HepG2 (cell line): ENCODE results near the gene AKAP6. TPM values are rescaled to one million over a fixed set of nuclear protein-coding genes. Genes with fewer than 3 reads are reported as not detected.

Experiments used
- ATAC-seq: fragments of 200-7000 bp; cut with Tn5 transposase; 3 replicates; pipeline ENCODE4 v1.9.1; 2020; ENCODE audit warnings: mild to moderate bottlenecking, moderate library complexity
- BruUV-seq: library from RNA; stranded (reverse); fragments of 400-500 nt; replicated peaks from 2 replicates; lab custom pipeline; 2021; lab: Mats Ljungman, UMichigan
- CTCF ChIA-PET: fragments of 300-600 bp; formaldehyde crosslinking; extraction: SDS; loops from one replicate; lab custom pipeline; 2021; ENCODE audit warnings: low total read pairs, inconsistent platforms, low intra/inter-chr PET ratio; lab: Yijun Ruan, JAX
- POLR2A ChIA-PET: fragments of 350-600 bp; sonication (Branson Sonifier 250); formaldehyde crosslinking; loops from one replicate; lab custom pipeline; 2020; ENCODE audit warnings: antibody characterized with exemption, inconsistent platforms; lab: Yijun Ruan, JAX
- DNase-seq: peaks from one replicate; pipeline ENCODE4 v3.0.0-alpha.2; 2015; ENCODE audit warnings: low spot score
- FAIRE-seq: peaks from 3 replicates; lab custom pipeline; 2011; peaks lifted over from hg19 to GRCh38; lab: Jason Lieb, UNC
- H2AFZ ChIP-seq: one replicate; pipeline ENCODE4 v1.6.1; 2011; ENCODE audit warnings: low read length, inconsistent platforms
- H3K27ac ChIP-seq: fragments of 300-600 bp; 3 replicates; pipeline ENCODE4 v1.8.0; 2011; ENCODE audit warnings: mixed run types, mild to moderate bottlenecking, mixed read lengths, low read length, inconsistent platforms; ENCODE audit not compliant: insufficient read depth; ENCODE audit errors: extremely low read length
- H3K27me3 ChIP-seq, 2 experiments: fragments of 200-600 bp in 1 of 2; 2 replicates in 1 of 2; 3 replicates in 1 of 2; pipeline versions ENCODE4 v1.6.0 to v1.8.0; 2011; ENCODE audit warnings: low read length in 2 of 2, mild to moderate bottlenecking in 2 of 2, moderate library complexity in 2 of 2, inconsistent platforms in 1 of 2; ENCODE audit not compliant: insufficient read depth in 2 of 2, control insufficient read depth in 1 of 2
- H3K36me3 ChIP-seq, 2 experiments: fragments of 200-600 bp in 1 of 2; replicated peaks in 1 of 2; 2 replicates in 1 of 2; 3 replicates in 1 of 2; pipeline versions ENCODE4 v1.5.1 to v1.8.0; 2011; ENCODE audit warnings: low read length in 2 of 2, inconsistent platforms in 1 of 2; ENCODE audit not compliant: insufficient read depth in 2 of 2, control insufficient read depth in 1 of 2
- H3K4me1 ChIP-seq: 2 replicates; pipeline ENCODE4 v1.5.1; 2012; ENCODE audit warnings: low read length, inconsistent platforms; ENCODE audit not compliant: insufficient read depth
- H3K4me2 ChIP-seq: 2 replicates; pipeline ENCODE4 v1.6.0; 2011; ENCODE audit warnings: low read depth, low read length, inconsistent platforms
- H3K4me3 ChIP-seq, 3 experiments: fragments of 200-600 bp in 1 of 3; sonication (generic), shearing (Covaris generic) in 1 of 3; replicated peaks in 1 of 3; 2 replicates each; pipeline ENCODE4 v1.5.1; 2011 to 2016; ENCODE audit warnings: low read length in 3 of 3, inconsistent platforms in 2 of 3, low read depth in 2 of 3, mild to moderate bottlenecking in 2 of 3, control low read depth in 1 of 3, mixed read lengths in 1 of 3; ENCODE audit not compliant: insufficient read depth in 1 of 3
- H3K79me2 ChIP-seq: one replicate; pipeline ENCODE4 v1.6.1; 2011; ENCODE audit warnings: low read length, inconsistent platforms; ENCODE audit not compliant: insufficient read depth
- H3K9ac ChIP-seq: 2 replicates; pipeline ENCODE4 v1.6.0; 2011; ENCODE audit warnings: mild to moderate bottlenecking, low read depth, low read length, inconsistent platforms; ENCODE audit not compliant: insufficient read depth
- H3K9me3 ChIP-seq: 2 replicates; pipeline ENCODE4 v1.5.1; 2012; ENCODE audit warnings: mild to moderate bottlenecking, low read length
- H4K20me1 ChIP-seq: 2 replicates; pipeline ENCODE4 v1.6.0; 2011; ENCODE audit warnings: inconsistent platforms, mild to moderate bottlenecking, low read length, moderate library complexity; ENCODE audit not compliant: insufficient read depth
- CBX1 ChIP-seq: IDR thresholded peaks from one replicate; pipeline ENCODE4 v1.6.1; 2016; ENCODE audit warnings: antibody characterized with exemption, low read depth
- KDM4B ChIP-seq: sonication (generic); formaldehyde crosslinking; IDR thresholded peaks from 2 replicates; pipeline ENCODE4 v1.4.0; 2020; ENCODE audit warnings: missing genetic modification reagents
- MTA3 ChIP-seq: sonication (generic); formaldehyde crosslinking; IDR thresholded peaks from 2 replicates; pipeline ENCODE4 v1.4.0; 2020; ENCODE audit warnings: missing genetic modification reagents
- RBAK ChIP-seq: sonication (generic); formaldehyde crosslinking; IDR thresholded peaks from 2 replicates; pipeline ENCODE4 v1.5.1; 2020; ENCODE audit warnings: mild to moderate bottlenecking, missing genetic modification reagents
- RBM22 ChIP-seq: fragments of 200-400 bp; formaldehyde crosslinking; optimal IDR thresholded peaks from 2 replicates; pipeline ENCODE3; 2017; ENCODE audit warnings: mild to moderate bottlenecking, low read length, moderate library complexity
- SATB2 ChIP-seq: sonication (generic); formaldehyde crosslinking; IDR thresholded peaks from 2 replicates; pipeline ENCODE4 v1.5.0; 2020; ENCODE audit warnings: missing genetic modification reagents
- TEAD2 ChIP-seq: sonication (generic); formaldehyde crosslinking; IDR thresholded peaks from 2 replicates; pipeline ENCODE4 v1.9.0; 2021; ENCODE audit warnings: missing genetic modification reagents
- TP53 ChIP-seq: sonication (generic); formaldehyde crosslinking; conservative IDR thresholded peaks from 2 replicates; pipeline ENCODE4 v1.4.0; 2020; ENCODE audit warnings: missing genetic modification reagents
- ZMYM2 ChIP-seq: sonication (generic); formaldehyde crosslinking; IDR thresholded peaks from 2 replicates; pipeline ENCODE4 v1.8.0; 2022; ENCODE audit warnings: mild to moderate bottlenecking, missing genetic modification reagents
- ZMYM3 ChIP-seq: sonication (generic); formaldehyde crosslinking; IDR thresholded peaks from 2 replicates; pipeline ENCODE4 v1.5.1; 2020; ENCODE audit warnings: mild to moderate bottlenecking, missing genetic modification reagents
- ZNF329 ChIP-seq: sonication (generic); formaldehyde crosslinking; IDR thresholded peaks from 2 replicates; pipeline ENCODE4 v1.9.0; 2021; ENCODE audit warnings: low read depth, mild to moderate bottlenecking, missing genetic modification reagents
- ZNF556 ChIP-seq: sonication (generic); formaldehyde crosslinking; IDR thresholded peaks from 2 replicates; pipeline ENCODE4 v1.4.0; 2020; ENCODE audit warnings: mild to moderate bottlenecking, missing genetic modification reagents, borderline replicate concordance
- ZNF780A ChIP-seq: sonication (generic); formaldehyde crosslinking; IDR thresholded peaks from 2 replicates; pipeline ENCODE4 v1.8.0; 2022; ENCODE audit warnings: mild to moderate bottlenecking, missing genetic modification reagents, moderate library complexity
- ZZZ3 ChIP-seq: sonication (generic); formaldehyde crosslinking; IDR thresholded peaks from 2 replicates; pipeline ENCODE4 v1.4.0; 2020; ENCODE audit warnings: missing genetic modification reagents, mild to moderate bottlenecking, borderline replicate concordance
- WGBS: methylation state at CpG from one replicate; pipeline ENCODE4 v1.1.6; 2017; ENCODE audit warnings: low lambda C conversion rate; 5-methylcytosine and 5-hydroxymethylcytosine counted together
- in situ Hi-C: cut with HindIII; loops from 2 replicates; pipeline ENCODE4 v1.10.0; 2017; ENCODE audit warnings: low pct_unique_long_range_greater_than_20kb; ENCODE audit not compliant: extremely low pct_ligation_motif_present
- intact Hi-C: fragments of 100-400 bp; cut with micrococcal nuclease; formaldehyde crosslinking; loops from one replicate; pipeline ENCODE4 v1.10.0; 2022; ENCODE audit not compliant: unreplicated experiment
- polyA plus RNA-seq, 8 experiments: library from polyadenylated mRNA; depleted of rRNA in 3 of 8; stranded (reverse) in 7 of 8; unstranded in 1 of 8; fragments of >200 nt; fragmentation: Illumina TruSeq in 4 of 8; extraction: Trizol in 4 of 8; gene quantifications; 2 replicates each; pipeline versions ENCODE4 v1.2.1 to v1.2.3, GENCODE V29; 2011 to 2016; ENCODE audit warnings: low read depth in 4 of 8, missing spikeins in 1 of 8, mixed read lengths in 1 of 8; ENCODE audit not compliant: insufficient read depth in 1 of 8
- total RNA-seq, 5 experiments: library from RNA; depleted of rRNA; stranded (reverse); fragments of >200 nt; fragmentation: Illumina TruSeq; extraction: Trizol; gene quantifications; 2 replicates each; pipeline ENCODE4 v1.2.3, GENCODE V29; 2016; ENCODE audit warnings: low read depth in 1 of 5
- TF ChIP-seq, protein P1 (sequence below): sonication (generic); formaldehyde crosslinking; IDR thresholded peaks from 2 replicates; pipeline ENCODE4 v1.8.0; 2022; ENCODE audit warnings: mild to moderate bottlenecking, missing genetic modification reagents; ENCODE audit not compliant: insufficient replicate concordance
- TF ChIP-seq, protein P2 (sequence below): sonication (generic); formaldehyde crosslinking; IDR thresholded peaks from 2 replicates; pipeline ENCODE4 v1.5.0; 2020; ENCODE audit warnings: missing genetic modification reagents, mild to moderate bottlenecking, borderline replicate concordance

AKAP6 gene
- total and polyA plus RNA-seq, 2 of the 13 experiments (the other 11 are each of a cell fraction or from before 2014, with no cell fraction given) = 1.4 TPM

DNA sequence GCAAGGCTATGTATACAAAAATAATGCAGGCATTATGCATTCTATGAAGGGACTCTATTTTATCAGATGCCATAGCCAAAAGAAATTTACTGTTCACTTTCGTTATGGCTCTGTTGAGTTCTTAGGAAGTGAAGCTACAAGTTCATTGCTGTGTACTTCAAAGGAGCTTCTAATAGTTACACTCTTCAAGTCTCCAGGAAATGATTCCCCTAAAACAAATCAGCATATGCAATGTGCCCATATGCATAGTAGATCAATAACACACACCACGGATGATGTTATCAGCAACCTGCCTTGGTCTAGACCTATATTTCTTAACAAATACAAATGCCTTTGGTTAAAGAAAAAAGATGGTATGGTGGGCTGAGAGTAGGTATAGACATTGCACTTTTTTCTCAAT, 83.4 kb downstream of the AKAP6 start:
- BruUV-seq = no TSS peak
- Histone ChIP-seq H3K4me2 (no peak overlapping the region), H3K4me3 (no peak overlapping the region), H4K20me1 (no peaks in the 10 kb centered on the region), H2AFZ (no peak overlapping the region), H3K9ac (no peak overlapping the region), H3K36me3 (no peaks in the 10 kb centered on the region), H3K27ac (no peak overlapping the region), H3K9me3 (no peaks in the 10 kb centered on the region), H3K4me1 (no peaks in the 10 kb centered on the region), H3K79me2 (no peaks in the 10 kb centered on the region), H3K27me3 (no peaks in the 10 kb centered on the region)
- in situ Hi-C loops (no loop called here), intact Hi-C loops (no loop called here)
- ATAC-seq = no peak
- POLR2A ChIA-PET = no interaction called here
- no peak for FAIRE-seq
- CTCF ChIA-PET = no interaction called here
- no peak for DNase-seq
- no peak for TF ChIP-seq ZMYM2 (CRISPR knock-in tag)
- no peak for TF ChIP-seq SATB2
- TF ChIP-seq, protein P1, sequence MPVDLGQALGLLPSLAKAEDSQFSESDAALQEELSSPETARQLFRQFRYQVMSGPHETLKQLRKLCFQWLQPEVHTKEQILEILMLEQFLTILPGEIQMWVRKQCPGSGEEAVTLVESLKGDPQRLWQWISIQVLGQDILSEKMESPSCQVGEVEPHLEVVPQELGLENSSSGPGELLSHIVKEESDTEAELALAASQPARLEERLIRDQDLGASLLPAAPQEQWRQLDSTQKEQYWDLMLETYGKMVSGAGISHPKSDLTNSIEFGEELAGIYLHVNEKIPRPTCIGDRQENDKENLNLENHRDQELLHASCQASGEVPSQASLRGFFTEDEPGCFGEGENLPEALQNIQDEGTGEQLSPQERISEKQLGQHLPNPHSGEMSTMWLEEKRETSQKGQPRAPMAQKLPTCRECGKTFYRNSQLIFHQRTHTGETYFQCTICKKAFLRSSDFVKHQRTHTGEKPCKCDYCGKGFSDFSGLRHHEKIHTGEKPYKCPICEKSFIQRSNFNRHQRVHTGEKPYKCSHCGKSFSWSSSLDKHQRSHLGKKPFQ (CRISPR knock-in tag) = no peak
- TF ChIP-seq RBAK (CRISPR knock-in tag) = no peak
- TF ChIP-seq ZZZ3 (CRISPR knock-in tag) = no peak
- no peak for TF ChIP-seq ZNF556 (CRISPR knock-in tag)
- no peak for TF ChIP-seq TP53 (CRISPR knock-in tag)
- TF ChIP-seq TEAD2 (CRISPR knock-in tag) = no peak
- TF ChIP-seq ZNF329 (CRISPR knock-in tag) = no peak
- TF ChIP-seq ZNF780A = no peak
- no peak for TF ChIP-seq MTA3 (CRISPR knock-in tag)
- TF ChIP-seq, protein P2, sequence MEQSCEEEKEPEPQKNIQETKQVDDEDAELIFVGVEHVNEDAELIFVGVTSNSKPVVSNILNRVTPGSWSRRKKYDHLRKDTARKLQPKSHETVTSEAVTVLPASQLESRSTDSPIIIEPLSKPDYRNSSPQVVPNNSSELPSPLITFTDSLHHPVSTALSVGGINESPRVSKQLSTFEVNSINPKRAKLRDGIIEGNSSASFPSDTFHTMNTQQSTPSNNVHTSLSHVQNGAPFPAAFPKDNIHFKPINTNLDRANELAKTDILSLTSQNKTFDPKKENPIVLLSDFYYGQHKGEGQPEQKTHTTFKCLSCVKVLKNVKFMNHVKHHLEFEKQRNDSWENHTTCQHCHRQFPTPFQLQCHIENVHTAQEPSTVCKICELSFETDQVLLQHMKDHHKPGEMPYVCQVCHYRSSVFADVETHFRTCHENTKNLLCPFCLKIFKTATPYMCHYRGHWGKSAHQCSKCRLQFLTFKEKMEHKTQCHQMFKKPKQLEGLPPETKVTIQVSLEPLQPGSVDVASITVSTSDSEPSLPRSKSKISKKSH (CRISPR knock-in tag) = no peak
- no peak for TF ChIP-seq RBM22
- TF ChIP-seq KDM4B (CRISPR knock-in tag) = no peak
- no peak for TF ChIP-seq ZMYM3 (CRISPR knock-in tag)
- no peak for TF ChIP-seq CBX1
- WGBS = under 1% methylated on average over 2 of the region's 2 CpGs
